KMS-11 (cell line): ENCODE measurements around the gene GATA5.
"Not testable (repeated sequence)": the region's sequence is repeated elsewhere in the genome, so short reads cannot be mapped to it uniquely, and the experiment has no call there.

ENCODE experiments used
- H2AFZ ChIP-seq: fragments of 200-600 bp; sonication (generic); 2 replicates; pipeline ENCODE4 v1.6.1; 2016; ENCODE audit warnings: antibody characterized with exemption, mixed run types, low read depth
- H3K27ac ChIP-seq: fragments of 200-600 bp; sonication (generic); 2 replicates; pipeline ENCODE4 v1.6.1; 2016; ENCODE audit warnings: mild to moderate bottlenecking, mixed run types
- H3K27me3 ChIP-seq: fragments of 200-600 bp; sonication (generic); 2 replicates; pipeline ENCODE4 v1.6.1; 2017; ENCODE audit warnings: mild to moderate bottlenecking, low read depth, mixed run types, moderate library complexity; ENCODE audit not compliant: insufficient read depth
- H3K36me3 ChIP-seq: fragments of 200-600 bp; sonication (generic); 2 replicates; pipeline ENCODE4 v1.6.1; 2017; ENCODE audit warnings: mild to moderate bottlenecking, mixed run types; ENCODE audit not compliant: insufficient read depth
- H3K4me1 ChIP-seq: fragments of 200-600 bp; sonication (generic); 2 replicates; pipeline ENCODE4 v1.6.1; 2016; ENCODE audit warnings: mild to moderate bottlenecking, low read depth, mixed run types; ENCODE audit not compliant: poor library complexity, severe bottlenecking
- H3K4me2 ChIP-seq: fragments of 200-600 bp; sonication (generic); 2 replicates; pipeline ENCODE4 v1.7.0; 2016; ENCODE audit warnings: mild to moderate bottlenecking, mixed run types
- H3K4me3 ChIP-seq: fragments of 200-600 bp; sonication (generic); IDR thresholded peaks from 2 replicates; pipeline ENCODE4 v1.6.1; 2017; ENCODE audit warnings: low read depth, low read length, mixed read lengths; ENCODE audit not compliant: insufficient read depth
- H3K79me2 ChIP-seq: fragments of 200-600 bp; sonication (generic); 2 replicates; pipeline ENCODE4 v1.6.1; 2016; ENCODE audit warnings: low read depth, mixed run types; ENCODE audit not compliant: insufficient read depth
- H3K9ac ChIP-seq: fragments of 200-600 bp; sonication (generic); 2 replicates; pipeline ENCODE4 v1.6.1; 2016; ENCODE audit warnings: mild to moderate bottlenecking, mixed run types
- H4K20me1 ChIP-seq: fragments of 200-600 bp; sonication (generic); 2 replicates; pipeline ENCODE4 v1.6.1; 2016; ENCODE audit warnings: mild to moderate bottlenecking, mixed run types; ENCODE audit not compliant: insufficient read depth
- TF ChIP-seq, protein P1 (sequence below): fragments of 200-600 bp; sonication (generic); conservative IDR thresholded peaks from 2 replicates; pipeline ENCODE4 v1.6.1; 2017; ENCODE audit warnings: low read depth, mild to moderate bottlenecking, antibody characterized with exemption, low read length, moderate library complexity, mixed read lengths

GATA5 gene

GRCh38 chr20:62428002-62428372 is 47.8 kb downstream of the GATA5 start:
- Histone ChIP-seq H4K20me1 (no peaks in the 10 kb centered on the region), H3K9ac (no peak overlapping the region), H3K27ac (no peak overlapping the region), H3K36me3 (no peaks in the 10 kb centered on the region), H3K79me2 (no peaks in the 10 kb centered on the region), H3K4me3 (no peak overlapping the region), H3K27me3 (peaks cover 97% of the 10 kb centered on the region), H3K4me2 (no peak overlapping the region), H2AFZ (no peak overlapping the region), H3K4me1 (no peaks in the 10 kb centered on the region)
- TF ChIP-seq, protein P1, sequence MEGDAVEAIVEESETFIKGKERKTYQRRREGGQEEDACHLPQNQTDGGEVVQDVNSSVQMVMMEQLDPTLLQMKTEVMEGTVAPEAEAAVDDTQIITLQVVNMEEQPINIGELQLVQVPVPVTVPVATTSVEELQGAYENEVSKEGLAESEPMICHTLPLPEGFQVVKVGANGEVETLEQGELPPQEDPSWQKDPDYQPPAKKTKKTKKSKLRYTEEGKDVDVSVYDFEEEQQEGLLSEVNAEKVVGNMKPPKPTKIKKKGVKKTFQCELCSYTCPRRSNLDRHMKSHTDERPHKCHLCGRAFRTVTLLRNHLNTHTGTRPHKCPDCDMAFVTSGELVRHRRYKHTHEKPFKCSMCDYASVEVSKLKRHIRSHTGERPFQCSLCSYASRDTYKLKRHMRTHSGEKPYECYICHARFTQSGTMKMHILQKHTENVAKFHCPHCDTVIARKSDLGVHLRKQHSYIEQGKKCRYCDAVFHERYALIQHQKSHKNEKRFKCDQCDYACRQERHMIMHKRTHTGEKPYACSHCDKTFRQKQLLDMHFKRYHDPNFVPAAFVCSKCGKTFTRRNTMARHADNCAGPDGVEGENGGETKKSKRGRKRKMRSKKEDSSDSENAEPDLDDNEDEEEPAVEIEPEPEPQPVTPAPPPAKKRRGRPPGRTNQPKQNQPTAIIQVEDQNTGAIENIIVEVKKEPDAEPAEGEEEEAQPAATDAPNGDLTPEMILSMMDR, result no peak

GRCh38 chr20:62427172-62428001 is 48.4 kb downstream of the GATA5 start, which contains the start of gene RBBP8NL:
Gene RBBP8NL, minus strand, starts transcription at chr20:62427539. Its CDS starts 7,892 bp downstream, at chr20:62419647.
- H3K4me1 ChIP-seq, result no peaks in the 10 kb centered on the region
- TF ChIP-seq, protein P1, result no peak
- no peak within 1 kb of the TSS for H3K9ac ChIP-seq
- peaks cover 96% of the 10 kb centered on the region for H3K27me3 ChIP-seq
- no peaks in the 10 kb centered on the region for H3K79me2 ChIP-seq
- H3K27ac ChIP-seq, result no peak within 1 kb of the TSS
- H4K20me1 ChIP-seq, result no peaks in the 10 kb centered on the region
- H3K36me3 ChIP-seq, result no peaks in the 10 kb centered on the region
- no peak within 1 kb of the TSS for H2AFZ ChIP-seq
- H3K4me2 ChIP-seq, result no peak within 1 kb of the TSS
- H3K4me3 ChIP-seq, result no peak within 1 kb of the TSS

DNA sequence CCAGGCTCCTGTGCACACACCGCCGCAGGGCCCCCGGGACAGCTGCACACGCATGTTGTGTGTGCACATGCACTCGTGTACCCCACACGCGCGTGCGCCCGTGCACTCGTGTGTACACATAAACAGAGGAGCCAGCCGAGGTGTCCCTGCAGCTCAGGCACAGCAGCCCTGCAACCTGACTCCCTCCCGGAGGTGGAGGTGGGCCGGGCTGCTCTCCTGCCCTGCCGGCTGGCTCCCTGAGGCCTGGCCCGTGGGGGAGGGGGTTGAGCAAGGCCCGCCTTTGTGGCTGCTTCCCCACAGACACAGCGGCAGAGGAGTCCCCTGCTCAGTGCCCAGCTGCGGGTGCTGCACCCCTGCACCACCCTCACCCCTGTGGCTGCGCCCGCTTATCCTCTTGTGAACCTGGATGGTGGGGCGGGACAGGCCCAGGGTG is 49.1 kb downstream of the GATA5 start:
- no peaks in the 10 kb centered on the region for H3K79me2 ChIP-seq
- no peaks in the 10 kb centered on the region for H4K20me1 ChIP-seq
- TF ChIP-seq, protein P1, result no peak
- H3K4me1 ChIP-seq, result no peaks in the 10 kb centered on the region
- H3K36me3 ChIP-seq, result no peaks in the 10 kb centered on the region
- no peak overlapping the region for H3K9ac ChIP-seq
- no peak overlapping the region for H3K4me2 ChIP-seq
- peaks cover 94% of the 10 kb centered on the region for H3K27me3 ChIP-seq
- H3K27ac ChIP-seq, result no peak overlapping the region
- no peak overlapping the region for H3K4me3 ChIP-seq
- no peak overlapping the region for H2AFZ ChIP-seq

DNA sequence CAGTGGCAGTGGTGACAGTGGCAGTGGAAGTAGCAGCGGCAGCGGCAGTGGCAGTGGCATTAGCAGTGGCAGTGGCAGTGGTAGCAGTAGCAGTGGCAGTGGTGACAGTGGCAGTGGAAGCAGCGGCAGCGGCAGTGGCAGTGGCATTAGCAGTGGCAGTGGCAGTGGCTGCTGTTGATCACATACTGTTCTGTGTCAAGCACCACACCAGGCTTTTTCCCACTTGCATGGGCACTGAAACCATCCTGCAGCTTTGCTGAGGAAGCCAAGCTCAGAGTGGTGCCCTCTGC is 49.8 kb downstream of the GATA5 start:
- H3K4me2 ChIP-seq, H3K27ac ChIP-seq, H2AFZ ChIP-seq, H3K4me3 ChIP-seq, H3K4me1 ChIP-seq, H3K9ac ChIP-seq, H3K36me3 ChIP-seq, H4K20me1 ChIP-seq, H3K79me2 ChIP-seq: not testable (repeated sequence)
- peaks cover 94% of the 10 kb centered on the region for H3K27me3 ChIP-seq
